ENCODE measurements around the gene PRUNE2.
A peak's percentile ranks its signal among the peaks of the same experiment; 100 is the strongest.

PRUNE2 gene

GRCh38 chr9:76580820-76581219 lies 325.1 kb downstream of the PRUNE2 start:
- H2AFZ ChIP-seq (ENCODE audit: low read depth, low read length) = no peak overlapping the region
- H3K36me3 ChIP-seq (ENCODE audit: control insufficient read depth in 1 of 2, insufficient read depth in 2 of 2, low read depth in 1 of 2, low read length in 2 of 2) = no peaks in the 10 kb centered on the region
- no peak overlapping the region for H2BK5ac ChIP-seq (ENCODE audit: low read depth, low read length, poor library complexity, severe bottlenecking)
- H2BK12ac ChIP-seq (ENCODE audit: low read length in 2 of 2) = no peak overlapping the region
- no peak overlapping the region for H3K14ac ChIP-seq (ENCODE audit: low read length in 2 of 2)
- no peak overlapping the region for H2BK15ac ChIP-seq (ENCODE audit: low read depth, poor library complexity, severe bottlenecking)
- H3K4ac ChIP-seq (ENCODE audit: low read depth in 1 of 2, low read length in 2 of 2) = no peak overlapping the region
- H3K4me2 ChIP-seq (ENCODE audit: low read length, poor library complexity, severe bottlenecking) = no peak overlapping the region
- H3K79me1 ChIP-seq (replicated peaks; ENCODE audit: low read length, poor library complexity, severe bottlenecking) = no peaks in the 10 kb centered on the region
- H3K23ac ChIP-seq (ENCODE audit: low read length in 2 of 2) = no peak overlapping the region
- no peak overlapping the region for H3K27ac ChIP-seq (ENCODE audit: low read length, poor library complexity, severe bottlenecking)
- no peak overlapping the region for H3K18ac ChIP-seq (ENCODE audit: low read depth in 1 of 2, low read length in 2 of 2)
- no peaks in the 10 kb centered on the region for H3K9me3 ChIP-seq (ENCODE audit: control insufficient read depth, low read length)
- H3K9ac ChIP-seq (ENCODE audit: low read length) = no peak overlapping the region
- no peak overlapping the region for H2AK5ac ChIP-seq (ENCODE audit: low read length, severe bottlenecking)
- no peak overlapping the region for H4K8ac ChIP-seq (ENCODE audit: low read length)
- no peak overlapping the region for H3K4me3 ChIP-seq (ENCODE audit: insufficient read depth in 1 of 2, low read depth in 1 of 2, low read length in 2 of 2)
- no peak overlapping the region for H4K91ac ChIP-seq (ENCODE audit: low read length)
- DNase-seq = no peak
- H3K27me3 ChIP-seq (ENCODE audit: control insufficient read depth in 1 of 2, insufficient read depth in 1 of 2, low read length in 2 of 2) = peaks cover 0 to 7% of the 10 kb centered on the region in 2 experiments
- H2BK120ac ChIP-seq (ENCODE audit: low read depth, low read length) = no peak overlapping the region
- no CpG with 5 or more reads among the region's 3 CpGs for WGBS
- H3K4me1 ChIP-seq (ENCODE audit: control insufficient read depth, insufficient read depth, low read depth, low read length) = peaks cover 12% of the 10 kb centered on the region

- Histone ChIP-seq H4K91ac (ENCODE audit: low read length) (no peak overlapping the region), H3K27ac (ENCODE audit: low read length, poor library complexity, severe bottlenecking) (peak overlapping the region; percentile 22), H2BK120ac (ENCODE audit: low read depth, low read length) (no peak overlapping the region), H2BK15ac (ENCODE audit: low read depth, poor library complexity, severe bottlenecking) (no peak overlapping the region), H3K18ac (ENCODE audit: low read depth in 1 of 2, low read length in 2 of 2) (no peak overlapping the region), H2BK12ac (ENCODE audit: low read length in 2 of 2) (no peak overlapping the region), H2AK5ac (ENCODE audit: low read length, severe bottlenecking) (no peak overlapping the region), H3K27me3 (ENCODE audit: control insufficient read depth in 1 of 2, insufficient read depth in 1 of 2, low read length in 2 of 2) (peaks cover 0 to 7% of the 10 kb centered on the region in 2 experiments), H4K8ac (ENCODE audit: low read length) (no peak overlapping the region), H3K4me1 (ENCODE audit: control insufficient read depth, insufficient read depth, low read depth, low read length) (peaks cover 12% of the 10 kb centered on the region), H3K23ac (ENCODE audit: low read length in 2 of 2) (no peak overlapping the region), H3K79me1 (replicated peaks; ENCODE audit: low read length, poor library complexity, severe bottlenecking) (no peaks in the 10 kb centered on the region), H3K4me3 (ENCODE audit: insufficient read depth in 1 of 2, low read depth in 1 of 2, low read length in 2 of 2) (no peak overlapping the region), H3K14ac (ENCODE audit: low read length in 2 of 2) (no peak overlapping the region), H3K9me3 (ENCODE audit: control insufficient read depth, low read length) (no peaks in the 10 kb centered on the region), H2AFZ (ENCODE audit: low read depth, low read length) (no peak overlapping the region), H3K36me3 (ENCODE audit: control insufficient read depth in 1 of 2, insufficient read depth in 2 of 2, low read depth in 1 of 2, low read length in 2 of 2) (no peaks in the 10 kb centered on the region), H3K4me2 (ENCODE audit: low read length, poor library complexity, severe bottlenecking) (no peak overlapping the region), H3K9ac (ENCODE audit: low read length) (no peak overlapping the region), H2BK5ac (ENCODE audit: low read depth, low read length, poor library complexity, severe bottlenecking) (no peak overlapping the region), H3K4ac (ENCODE audit: low read depth in 1 of 2, low read length in 2 of 2) (no peak overlapping the region)
- 72% methylated on average over 7 of the region's 8 CpGs for WGBS
- no peak for DNase-seq
Observed at GRCh38 chr9:76580188-76580587, 325.7 kb downstream of the PRUNE2 start.

GRCh38 chr9:76576344-76576743 lies 329.6 kb downstream of the PRUNE2 start:
- Histone ChIP-seq H2BK5ac (ENCODE audit: low read depth, low read length, poor library complexity, severe bottlenecking) (no peak overlapping the region), H3K4me2 (ENCODE audit: low read length, poor library complexity, severe bottlenecking) (no peak overlapping the region), H3K4ac (ENCODE audit: low read depth in 1 of 2, low read length in 2 of 2) (no peak overlapping the region), H4K8ac (ENCODE audit: low read length) (no peak overlapping the region), H3K23ac (ENCODE audit: low read length in 2 of 2) (no peak overlapping the region), H3K79me1 (replicated peaks; ENCODE audit: low read length, poor library complexity, severe bottlenecking) (no peaks in the 10 kb centered on the region), H3K4me1 (ENCODE audit: control insufficient read depth, insufficient read depth, low read depth, low read length) (peaks cover 10% of the 10 kb centered on the region), H3K36me3 (ENCODE audit: control insufficient read depth in 1 of 2, insufficient read depth in 2 of 2, low read depth in 1 of 2, low read length in 2 of 2) (no peaks in the 10 kb centered on the region), H2AFZ (ENCODE audit: low read depth, low read length) (no peak overlapping the region), H2BK120ac (ENCODE audit: low read depth, low read length) (no peak overlapping the region), H2BK12ac (ENCODE audit: low read length in 2 of 2) (no peak overlapping the region), H3K14ac (ENCODE audit: low read length in 2 of 2) (no peak overlapping the region), H4K91ac (ENCODE audit: low read length) (no peak overlapping the region), H3K4me3 (ENCODE audit: insufficient read depth in 1 of 2, low read depth in 1 of 2, low read length in 2 of 2) (no peak overlapping the region), H3K27ac (ENCODE audit: low read length, poor library complexity, severe bottlenecking) (peak overlapping the region; percentile 34), H2BK15ac (ENCODE audit: low read depth, poor library complexity, severe bottlenecking) (no peak overlapping the region), H3K9me3 (ENCODE audit: control insufficient read depth, low read length) (no peaks in the 10 kb centered on the region), H3K27me3 (ENCODE audit: control insufficient read depth in 1 of 2, insufficient read depth in 1 of 2, low read length in 2 of 2) (no peaks in the 10 kb centered on the region), H2AK5ac (ENCODE audit: low read length, severe bottlenecking) (no peak overlapping the region), H3K9ac (ENCODE audit: low read length) (no peak overlapping the region), H3K18ac (ENCODE audit: low read depth in 1 of 2, low read length in 2 of 2) (no peak overlapping the region)
- 42% methylated on average over 4 of the region's 5 CpGs for WGBS
- peak; percentile 80 for DNase-seq

GRCh38 chr9:76575761-76576160 lies 330.2 kb downstream of the PRUNE2 start:
- H3K27me3 ChIP-seq (ENCODE audit: control insufficient read depth in 1 of 2, insufficient read depth in 1 of 2, low read length in 2 of 2) = no peaks in the 10 kb centered on the region
- no peak overlapping the region for H2AK5ac ChIP-seq (ENCODE audit: low read length, severe bottlenecking)
- H2BK120ac ChIP-seq (ENCODE audit: low read depth, low read length) = no peak overlapping the region
- no peak overlapping the region for H3K27ac ChIP-seq (ENCODE audit: low read length, poor library complexity, severe bottlenecking)
- DNase-seq = no peak
- no peak overlapping the region for H3K4ac ChIP-seq (ENCODE audit: low read depth in 1 of 2, low read length in 2 of 2)
- H3K4me3 ChIP-seq (ENCODE audit: insufficient read depth in 1 of 2, low read depth in 1 of 2, low read length in 2 of 2) = no peak overlapping the region
- H3K4me1 ChIP-seq (ENCODE audit: control insufficient read depth, insufficient read depth, low read depth, low read length) = peaks cover 10% of the 10 kb centered on the region
- H2BK15ac ChIP-seq (ENCODE audit: low read depth, poor library complexity, severe bottlenecking) = no peak overlapping the region
- no CpG with 5 or more reads among the region's 2 CpGs for WGBS
- no peak overlapping the region for H3K18ac ChIP-seq (ENCODE audit: low read depth in 1 of 2, low read length in 2 of 2)
- no peak overlapping the region for H3K9ac ChIP-seq (ENCODE audit: low read length)
- no peak overlapping the region for H4K8ac ChIP-seq (ENCODE audit: low read length)
- no peaks in the 10 kb centered on the region for H3K36me3 ChIP-seq (ENCODE audit: control insufficient read depth in 1 of 2, insufficient read depth in 2 of 2, low read depth in 1 of 2, low read length in 2 of 2)
- no peak overlapping the region for H3K4me2 ChIP-seq (ENCODE audit: low read length, poor library complexity, severe bottlenecking)
- H3K14ac ChIP-seq (ENCODE audit: low read length in 2 of 2) = no peak overlapping the region
- H3K23ac ChIP-seq (ENCODE audit: low read length in 2 of 2) = no peak overlapping the region
- no peaks in the 10 kb centered on the region for H3K79me1 ChIP-seq (replicated peaks; ENCODE audit: low read length, poor library complexity, severe bottlenecking)
- no peak overlapping the region for H2AFZ ChIP-seq (ENCODE audit: low read depth, low read length)
- no peak overlapping the region for H2BK5ac ChIP-seq (ENCODE audit: low read depth, low read length, poor library complexity, severe bottlenecking)
- peaks cover 2% of the 10 kb centered on the region for H3K9me3 ChIP-seq (ENCODE audit: control insufficient read depth, low read length)
- no peak overlapping the region for H2BK12ac ChIP-seq (ENCODE audit: low read length in 2 of 2)
- no peak overlapping the region for H4K91ac ChIP-seq (ENCODE audit: low read length)
